ENCODE measurements around the gene SLC6A20.

DNA sequence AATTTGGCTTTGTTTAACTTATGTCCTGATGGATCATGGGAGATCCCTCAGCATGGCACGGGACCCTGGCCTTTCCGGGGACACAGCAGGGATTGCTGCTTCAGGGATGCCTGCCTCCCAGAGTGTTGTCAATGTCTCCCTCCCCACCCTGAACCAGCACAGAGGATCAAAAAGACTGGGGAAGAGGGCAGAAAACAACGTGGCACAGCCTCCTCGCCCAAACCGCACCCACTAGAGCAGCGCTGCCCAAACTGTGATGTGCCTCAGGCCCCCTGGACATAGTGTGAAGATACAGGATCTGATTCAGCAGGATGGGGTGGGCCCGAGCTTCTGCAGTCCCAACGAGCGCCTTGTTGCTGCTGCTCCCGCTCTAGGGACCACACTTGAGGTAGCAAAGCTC is 34.5 kb downstream of the SLC6A20 start:
- TF ChIP-seq POLR2A (IDR thresholded peaks at IDR 0.05), result no peak
- TF ChIP-seq, protein P1, sequence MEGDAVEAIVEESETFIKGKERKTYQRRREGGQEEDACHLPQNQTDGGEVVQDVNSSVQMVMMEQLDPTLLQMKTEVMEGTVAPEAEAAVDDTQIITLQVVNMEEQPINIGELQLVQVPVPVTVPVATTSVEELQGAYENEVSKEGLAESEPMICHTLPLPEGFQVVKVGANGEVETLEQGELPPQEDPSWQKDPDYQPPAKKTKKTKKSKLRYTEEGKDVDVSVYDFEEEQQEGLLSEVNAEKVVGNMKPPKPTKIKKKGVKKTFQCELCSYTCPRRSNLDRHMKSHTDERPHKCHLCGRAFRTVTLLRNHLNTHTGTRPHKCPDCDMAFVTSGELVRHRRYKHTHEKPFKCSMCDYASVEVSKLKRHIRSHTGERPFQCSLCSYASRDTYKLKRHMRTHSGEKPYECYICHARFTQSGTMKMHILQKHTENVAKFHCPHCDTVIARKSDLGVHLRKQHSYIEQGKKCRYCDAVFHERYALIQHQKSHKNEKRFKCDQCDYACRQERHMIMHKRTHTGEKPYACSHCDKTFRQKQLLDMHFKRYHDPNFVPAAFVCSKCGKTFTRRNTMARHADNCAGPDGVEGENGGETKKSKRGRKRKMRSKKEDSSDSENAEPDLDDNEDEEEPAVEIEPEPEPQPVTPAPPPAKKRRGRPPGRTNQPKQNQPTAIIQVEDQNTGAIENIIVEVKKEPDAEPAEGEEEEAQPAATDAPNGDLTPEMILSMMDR (IDR thresholded peaks at IDR 0.05), result no peak

Data from Peyer's patch (tissue), 4 donors.